ENCODE measurements around the gene ARNT2.

The ARNT2 gene

GRCh38 chr15:80466543-80466942, 62.4 kb downstream of the ARNT2 start:
- no peak for TF ChIP-seq CTCF (IDR thresholded peaks at IDR 0.05; ENCODE audit: low read depth, low read length)

GRCh38 chr15:80467311-80467714, 63.1 kb downstream of the ARNT2 start:
- H3K4me3 ChIP-seq (ENCODE audit: low read depth, low read length): no peak overlapping the region
- TF ChIP-seq CTCF (IDR thresholded peaks at IDR 0.05; ENCODE audit: low read depth, low read length): no peak

More at GRCh38 chr15:80466543-80466942, 62.4 kb downstream of the ARNT2 start:
- no peak overlapping the region for H3K4me3 ChIP-seq (ENCODE audit: low read depth, low read length)

GRCh38 chr15:80468796-80469195, 64.6 kb downstream of the ARNT2 start:
- no peak overlapping the region for H3K4me3 ChIP-seq (ENCODE audit: low read depth, low read length)
- TF ChIP-seq CTCF (IDR thresholded peaks at IDR 0.05; ENCODE audit: low read depth, low read length): no peak

- TF ChIP-seq CTCF (IDR thresholded peaks at IDR 0.05; ENCODE audit: low read depth, low read length): no peak
- no peak overlapping the region for H3K4me3 ChIP-seq (ENCODE audit: low read depth, low read length)
Observed at GRCh38 chr15:80471881-80472280, 67.7 kb downstream of the ARNT2 start.

GRCh38 chr15:80473286-80474223, 69.4 kb downstream of the ARNT2 start:
- TF ChIP-seq CTCF (IDR thresholded peaks at IDR 0.05; ENCODE audit: low read depth, low read length): no peak
- H3K4me3 ChIP-seq (ENCODE audit: low read depth, low read length): no peak overlapping the region

GRCh38 chr15:80474224-80475215, 70.3 kb downstream of the ARNT2 start:
- TF ChIP-seq CTCF (IDR thresholded peaks at IDR 0.05; ENCODE audit: low read depth, low read length): no peak
- H3K4me3 ChIP-seq (ENCODE audit: low read depth, low read length): no peak overlapping the region
